ENCODE measurements around the gene CFAP61. TPM values are rescaled to one million over a fixed set of nuclear protein-coding genes. Genes with fewer than 3 reads are reported as not detected.

CFAP61 gene
- total RNA-seq, 1 donor from 2014 or later, result 5.6 TPM

- no peak for DNase-seq (ENCODE audit: extremely low spot score, unreplicated experiment)
- no peak overlapping the region for H3K27ac Mint-ChIP-seq
- no peaks in the 10 kb centered on the region for H3K36me3 Mint-ChIP-seq
- H3K27me3 Mint-ChIP-seq, result no peaks in the 10 kb centered on the region
- TF ChIP-seq CTCF (conservative IDR thresholded peaks at IDR 0.05), result no peak
- H3K9me3 Mint-ChIP-seq, result no peaks in the 10 kb centered on the region
- no peaks in the 10 kb centered on the region for H3K4me1 Mint-ChIP-seq (ENCODE audit: unreplicated experiment)
- H3K4me3 Mint-ChIP-seq, result no peak overlapping the region
Observed at GRCh38 chr20:20138301-20139064, 86.2 kb downstream of the CFAP61 start.

- no peak for TF ChIP-seq CTCF (conservative IDR thresholded peaks at IDR 0.05)
- Mint-ChIP-seq H3K27me3 (no peaks in the 10 kb centered on the region), H3K4me1 (ENCODE audit: unreplicated experiment) (no peaks in the 10 kb centered on the region), H3K27ac (no peak overlapping the region), H3K9me3 (no peaks in the 10 kb centered on the region), H3K4me3 (no peak overlapping the region), H3K36me3 (no peaks in the 10 kb centered on the region)
- DNase-seq (ENCODE audit: extremely low spot score, unreplicated experiment), result no peak
Observed at GRCh38 chr20:20139403-20139802, 87.1 kb downstream of the CFAP61 start.

GRCh38 chr20:20143165-20143564 is 90.8 kb downstream of the CFAP61 start:
- Mint-ChIP-seq H3K9me3 (no peaks in the 10 kb centered on the region), H3K4me1 (ENCODE audit: unreplicated experiment) (no peaks in the 10 kb centered on the region), H3K4me3 (no peak overlapping the region), H3K27me3 (no peaks in the 10 kb centered on the region), H3K27ac (no peak overlapping the region), H3K36me3 (no peaks in the 10 kb centered on the region)
- no peak for DNase-seq (ENCODE audit: extremely low spot score, unreplicated experiment)
- TF ChIP-seq CTCF (conservative IDR thresholded peaks at IDR 0.05), result no peak

GRCh38 chr20:20143646-20144045 is 91.3 kb downstream of the CFAP61 start:
- no peaks in the 10 kb centered on the region for H3K36me3 Mint-ChIP-seq

DNA sequence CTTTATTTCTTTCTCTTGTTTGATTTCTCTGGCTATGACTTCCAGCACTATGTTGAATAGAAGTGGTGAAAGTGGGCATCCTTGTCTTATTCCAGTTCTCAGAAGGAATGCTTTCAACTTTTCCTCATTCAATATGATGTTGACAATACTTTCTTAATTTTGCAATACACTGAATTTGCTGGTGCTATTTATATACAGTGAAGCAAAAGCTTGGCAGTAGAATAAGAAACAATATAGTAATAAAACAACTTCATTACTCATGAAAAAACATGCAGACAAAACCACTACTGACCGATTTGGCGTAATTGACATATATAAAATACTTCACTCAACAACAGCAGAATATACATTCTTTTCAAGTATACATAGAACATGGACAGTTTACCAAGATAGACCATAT is 96.4 kb downstream of the CFAP61 start:
- Mint-ChIP-seq H3K27me3 (no peaks in the 10 kb centered on the region), H3K4me1 (ENCODE audit: unreplicated experiment) (no peaks in the 10 kb centered on the region), H3K27ac (no peak overlapping the region), H3K4me3 (no peak overlapping the region), H3K9me3 (peaks cover 6% of the 10 kb centered on the region), H3K36me3 (no peaks in the 10 kb centered on the region)
- TF ChIP-seq CTCF (conservative IDR thresholded peaks at IDR 0.05), result no peak
- no peak for DNase-seq (ENCODE audit: extremely low spot score, unreplicated experiment)

More at GRCh38 chr20:20143646-20144045, 91.3 kb downstream of the CFAP61 start:
- Mint-ChIP-seq H3K4me1 (ENCODE audit: unreplicated experiment) (no peaks in the 10 kb centered on the region), H3K4me3 (no peak overlapping the region), H3K27ac (no peak overlapping the region), H3K27me3 (no peaks in the 10 kb centered on the region), H3K9me3 (no peaks in the 10 kb centered on the region)
- no peak for DNase-seq (ENCODE audit: extremely low spot score, unreplicated experiment)
- no peak for TF ChIP-seq CTCF (conservative IDR thresholded peaks at IDR 0.05)
